GM19035 (cell line): ENCODE results near the gene ELAPOR1.
"Not testable (repeated sequence)": the region's sequence is repeated elsewhere in the genome, so short reads cannot be mapped to it uniquely, and the experiment has no call there.

ENCODE experiments used
- ATAC-seq: cut with Tn5 transposase; IDR thresholded peaks from one replicate; pipeline ENCODE4 v1.9.1; 2021; ENCODE audit not compliant: unreplicated experiment

The ELAPOR1 gene

DNA sequence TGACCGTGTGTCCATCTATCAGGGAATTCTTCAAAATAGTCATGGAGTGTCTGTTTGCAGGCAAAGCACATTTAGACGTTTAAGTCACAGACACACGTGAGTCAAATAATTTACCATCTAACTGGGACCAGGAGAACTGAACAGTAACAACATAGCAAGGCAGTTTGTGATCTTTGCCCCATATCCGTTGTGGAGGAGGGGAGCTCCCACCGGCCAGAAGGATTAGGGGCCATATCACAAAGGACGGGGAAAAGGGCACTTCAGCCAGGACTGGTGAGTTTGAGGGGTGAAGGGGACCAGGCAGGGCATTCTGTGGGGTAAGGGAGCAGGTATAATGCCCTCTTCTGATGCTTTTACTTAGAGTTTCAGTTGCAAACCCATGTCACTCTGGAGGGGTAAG lies 22.9 kb downstream of the ELAPOR1 start:
- ATAC-seq, result no peak

DNA sequence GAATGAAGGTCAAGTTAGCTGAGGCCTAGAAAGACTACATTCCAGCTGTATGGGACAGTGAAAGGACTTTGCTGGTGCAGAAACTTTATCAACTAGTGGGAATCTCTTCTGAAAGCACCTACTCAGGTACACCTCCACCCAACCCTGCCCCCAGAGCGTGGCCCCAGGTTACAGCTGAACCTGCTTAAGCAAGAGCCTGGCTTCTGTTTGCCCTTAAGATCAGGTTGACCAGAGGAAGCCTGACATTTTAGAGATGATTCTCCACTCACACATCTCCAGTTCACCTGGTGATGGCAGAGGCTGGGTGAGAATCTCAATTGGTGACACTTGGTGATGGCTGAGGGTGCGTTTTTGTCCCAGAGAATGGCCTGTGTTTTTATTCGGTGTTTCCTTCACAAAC lies 24.0 kb downstream of the ELAPOR1 start:
- no peak for ATAC-seq

- no peak for ATAC-seq
Measured at GRCh38 chr1:109138358-109138757, 24.4 kb downstream of the ELAPOR1 start.

DNA sequence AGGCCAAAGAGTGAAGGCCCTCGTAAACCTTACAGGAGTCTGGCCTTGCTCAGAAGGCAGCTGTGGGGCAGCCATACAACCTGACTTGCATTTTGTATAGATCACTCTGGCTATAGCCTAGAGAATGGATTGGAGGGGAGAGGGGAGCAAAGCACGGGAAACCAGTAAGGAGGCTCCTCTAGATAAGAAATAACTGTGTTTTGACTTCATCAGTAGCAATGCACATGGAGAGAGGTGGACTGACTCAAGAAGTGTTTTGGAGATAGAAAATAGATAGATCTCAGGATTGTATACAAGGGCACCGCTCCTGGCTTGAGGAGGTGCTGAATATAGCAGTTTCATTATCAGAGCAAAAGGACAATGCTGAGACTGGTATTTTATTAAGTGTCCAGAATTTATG lies 26.5 kb downstream of the ELAPOR1 start:
- ATAC-seq, result no peak

DNA sequence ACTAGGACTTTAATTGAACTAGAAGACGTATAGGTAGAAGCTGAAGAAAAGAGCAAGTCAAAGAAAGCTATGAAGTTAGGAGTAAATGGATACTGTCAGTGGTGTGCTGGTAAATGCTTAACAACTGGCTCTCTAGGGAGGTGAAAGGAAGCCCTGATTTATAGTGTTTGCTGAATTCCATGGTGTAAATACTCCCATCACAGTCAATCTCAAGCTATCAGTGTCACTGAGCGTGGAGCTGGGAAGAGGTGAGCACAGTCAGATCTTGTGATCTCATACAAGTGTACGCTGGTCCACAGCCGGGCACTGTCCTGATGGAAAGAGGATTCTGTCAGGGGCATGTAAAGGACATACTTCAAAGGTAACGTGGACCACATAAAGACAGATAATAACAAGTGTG lies 28.3 kb downstream of the ELAPOR1 start:
- ATAC-seq, result no peak

GRCh38 chr1:109142725-109143124 lies 28.8 kb downstream of the ELAPOR1 start:
- ATAC-seq, result not testable (repeated sequence)

- ATAC-seq, result no peak
Measured at GRCh38 chr1:109148987-109149561, 35.2 kb downstream of the ELAPOR1 start.

DNA sequence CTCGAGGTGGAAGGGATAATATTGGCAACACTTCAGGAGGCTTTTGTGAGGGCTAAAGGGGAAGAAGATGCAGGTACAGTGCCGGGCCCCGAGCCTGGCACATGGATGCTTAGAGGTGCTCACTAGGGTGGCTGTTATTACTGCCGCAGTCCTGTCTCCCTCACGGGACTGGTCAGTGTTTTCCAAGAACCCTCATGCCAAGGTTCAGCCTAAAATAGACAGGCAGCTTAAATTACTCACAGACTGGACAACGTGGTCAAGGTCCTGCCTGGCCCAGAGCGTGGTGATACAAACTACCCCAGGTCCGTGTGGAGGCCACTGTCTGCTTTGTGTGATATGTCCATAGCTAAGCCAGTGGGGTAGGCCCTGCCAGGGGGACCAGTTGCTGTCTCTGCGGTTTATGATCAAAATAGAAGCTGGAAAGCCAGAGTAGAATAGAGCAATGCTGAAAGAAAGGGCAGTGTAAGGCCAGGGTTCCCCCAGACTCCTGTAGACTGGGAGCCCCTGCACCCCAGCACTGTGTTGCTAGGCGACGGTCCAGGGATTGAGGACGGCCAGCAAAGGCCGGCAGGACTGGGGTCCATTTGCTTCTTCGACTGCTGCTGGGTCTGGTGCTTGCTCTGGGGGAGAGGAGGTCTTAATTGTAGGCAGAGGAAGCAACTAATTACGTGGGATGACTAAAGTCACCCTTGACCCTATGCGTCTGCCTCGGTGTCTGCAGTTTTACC lies 36.1 kb downstream of the ELAPOR1 start:
- no peak for ATAC-seq

DNA sequence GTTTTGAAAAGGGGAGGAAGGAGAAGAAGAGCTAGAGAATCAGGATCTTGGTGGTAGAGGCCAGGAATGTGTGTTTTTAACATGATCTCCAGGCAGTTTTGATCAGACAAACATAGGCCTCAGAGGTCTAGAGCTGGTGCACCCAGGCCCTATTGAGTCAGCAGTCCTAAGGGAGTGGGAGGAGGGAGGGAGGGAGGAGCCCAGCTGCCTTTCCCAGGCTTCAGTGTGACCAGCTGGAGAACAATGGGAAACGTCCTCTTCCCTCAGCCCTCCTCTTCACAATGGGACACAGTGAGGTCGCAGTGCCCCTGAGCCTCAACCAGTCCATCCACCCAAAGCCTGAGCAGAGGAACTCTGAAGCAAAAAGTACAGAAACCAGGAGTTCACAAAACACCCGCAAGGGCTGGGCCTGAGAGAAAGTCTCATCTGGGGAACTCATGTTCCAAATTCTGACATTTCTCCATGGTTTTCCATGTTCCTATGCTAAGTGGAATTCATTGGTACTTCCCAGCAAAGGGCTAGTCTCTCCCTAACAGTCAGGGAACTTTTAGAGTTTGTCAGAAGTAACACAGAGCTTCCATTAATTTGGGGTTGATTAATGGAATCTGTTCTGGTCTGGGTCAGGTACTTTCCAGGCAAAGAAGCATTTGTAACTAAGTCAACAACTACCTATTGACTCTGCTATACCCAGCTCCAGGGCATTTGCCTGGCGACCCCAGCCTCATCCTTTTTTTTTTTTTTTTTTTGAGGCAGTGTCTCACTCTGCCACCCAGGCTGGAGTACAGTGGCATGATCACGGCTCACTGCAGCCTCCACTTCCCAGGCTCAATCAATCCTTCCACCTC lies 37.5 kb downstream of the ELAPOR1 start:
- no peak for ATAC-seq

GRCh38 chr1:109152196-109152595 lies 38.3 kb downstream of the ELAPOR1 start:
- ATAC-seq, result no peak

DNA sequence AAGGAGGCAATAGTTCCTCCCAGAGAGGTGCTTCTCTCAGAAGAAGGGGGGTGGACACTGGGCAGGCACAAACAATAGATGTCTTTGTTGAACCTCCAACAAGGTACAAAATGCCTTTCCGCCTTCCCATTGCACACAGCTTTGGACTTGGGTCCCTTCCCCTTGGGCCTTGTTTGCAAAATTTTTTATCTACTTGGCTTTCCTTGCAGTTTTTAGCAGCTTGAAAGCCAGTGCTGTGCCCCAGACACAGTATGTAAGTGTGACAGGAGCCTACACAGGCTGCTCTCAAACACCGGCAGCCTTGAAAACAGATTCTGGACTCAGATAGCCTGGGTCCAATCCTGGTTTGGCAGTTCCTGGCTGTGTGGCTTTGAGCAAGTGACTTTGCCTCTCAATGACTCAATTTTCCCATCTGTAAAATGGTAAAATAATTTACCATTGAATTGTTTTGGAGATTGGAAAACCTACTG lies 43.0 kb downstream of the ELAPOR1 start:
- no peak for ATAC-seq

DNA sequence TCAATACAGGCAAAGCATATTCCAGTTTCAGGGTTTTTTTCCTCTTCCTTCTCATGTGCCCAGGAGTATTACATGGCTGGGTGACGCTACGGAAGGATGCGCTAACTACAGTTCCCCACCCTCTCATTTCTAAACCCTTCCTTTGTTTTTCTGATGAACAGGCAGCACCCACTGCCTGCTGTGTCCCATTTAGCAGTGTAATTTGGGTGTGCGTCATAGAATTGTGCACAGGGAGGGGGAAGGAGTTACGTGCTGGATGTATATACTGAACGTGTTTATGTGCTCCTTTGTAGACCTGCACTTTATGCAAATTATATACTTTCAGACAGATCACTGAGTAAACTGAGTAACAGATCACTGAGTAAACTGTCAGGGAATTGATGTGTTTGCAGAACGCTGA lies 44.5 kb downstream of the ELAPOR1 start:
- no peak for ATAC-seq

DNA sequence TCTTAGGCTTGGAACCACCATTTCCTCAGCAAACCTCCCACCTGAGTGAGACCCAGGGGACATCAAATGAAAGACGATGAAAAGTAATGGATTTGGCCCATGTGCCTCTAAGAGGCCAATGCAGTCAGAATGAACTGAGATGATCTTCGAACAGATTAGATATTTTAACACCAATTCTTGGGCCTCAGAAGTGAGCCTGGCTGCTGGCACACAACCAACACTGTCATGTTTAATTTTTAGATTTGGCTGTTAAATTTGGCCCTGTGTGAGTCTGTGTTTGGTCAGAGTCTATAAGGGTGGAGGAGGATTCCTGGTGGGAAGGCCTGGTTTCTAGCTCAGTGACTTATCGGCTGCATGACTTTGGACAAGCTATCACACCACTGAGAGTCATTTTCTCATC lies 45.4 kb downstream of the ELAPOR1 start:
- no peak for ATAC-seq

- ATAC-seq, result no peak
Measured at GRCh38 chr1:109160071-109160840, 46.3 kb downstream of the ELAPOR1 start.

GRCh38 chr1:109161858-109162606 lies 48.1 kb downstream of the ELAPOR1 start:
- no peak for ATAC-seq

GRCh38 chr1:109162626-109163025 lies 48.7 kb downstream of the ELAPOR1 start:
- ATAC-seq, result no peak

DNA sequence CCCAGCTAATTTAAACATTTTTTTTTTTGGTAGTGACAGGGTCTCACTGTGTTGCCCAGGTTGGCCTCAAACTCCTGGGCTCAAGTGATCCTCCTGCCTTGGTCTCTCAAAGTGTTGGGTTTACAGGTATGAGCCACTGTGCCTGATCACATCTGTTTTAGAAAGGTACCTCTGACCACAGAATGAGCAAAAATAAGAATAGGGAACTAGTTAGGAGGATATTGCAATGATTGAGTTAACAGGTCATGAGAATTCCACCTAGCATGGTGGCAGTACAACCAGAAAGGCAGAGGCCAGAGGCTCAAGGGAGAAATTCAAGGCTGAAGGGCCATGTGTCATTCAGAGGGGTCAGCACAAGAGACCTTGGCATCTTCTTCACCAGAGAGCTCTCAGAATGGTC lies 49.6 kb downstream of the ELAPOR1 start:
- ATAC-seq, result no peak
